ENCODE results near the gene KLHDC4.

Gene KLHDC4

GRCh38 chr16:87736008-87736382 lies 29.8 kb downstream of the KLHDC4 start:
- H3K36me3 ChIP-seq, result peaks cover 13 to 72% (median 18%) of the 10 kb centered on the region in 3 donors
- no peak for DNase-seq
- no peak overlapping the region for H3K27ac ChIP-seq
- no peak overlapping the region for H3K4me3 ChIP-seq
- no peaks in the 10 kb centered on the region for H3K27me3 ChIP-seq
- no peaks in the 10 kb centered on the region for H3K4me1 ChIP-seq
- TF ChIP-seq, protein P1, sequence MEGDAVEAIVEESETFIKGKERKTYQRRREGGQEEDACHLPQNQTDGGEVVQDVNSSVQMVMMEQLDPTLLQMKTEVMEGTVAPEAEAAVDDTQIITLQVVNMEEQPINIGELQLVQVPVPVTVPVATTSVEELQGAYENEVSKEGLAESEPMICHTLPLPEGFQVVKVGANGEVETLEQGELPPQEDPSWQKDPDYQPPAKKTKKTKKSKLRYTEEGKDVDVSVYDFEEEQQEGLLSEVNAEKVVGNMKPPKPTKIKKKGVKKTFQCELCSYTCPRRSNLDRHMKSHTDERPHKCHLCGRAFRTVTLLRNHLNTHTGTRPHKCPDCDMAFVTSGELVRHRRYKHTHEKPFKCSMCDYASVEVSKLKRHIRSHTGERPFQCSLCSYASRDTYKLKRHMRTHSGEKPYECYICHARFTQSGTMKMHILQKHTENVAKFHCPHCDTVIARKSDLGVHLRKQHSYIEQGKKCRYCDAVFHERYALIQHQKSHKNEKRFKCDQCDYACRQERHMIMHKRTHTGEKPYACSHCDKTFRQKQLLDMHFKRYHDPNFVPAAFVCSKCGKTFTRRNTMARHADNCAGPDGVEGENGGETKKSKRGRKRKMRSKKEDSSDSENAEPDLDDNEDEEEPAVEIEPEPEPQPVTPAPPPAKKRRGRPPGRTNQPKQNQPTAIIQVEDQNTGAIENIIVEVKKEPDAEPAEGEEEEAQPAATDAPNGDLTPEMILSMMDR (IDR thresholded peaks at IDR 0.05), result no peak
- no peaks in the 10 kb centered on the region for H3K9me3 ChIP-seq
- intact Hi-C loops (cut with DNase I; ENCODE audit: low total_unique reads), result no loop called here

DNA sequence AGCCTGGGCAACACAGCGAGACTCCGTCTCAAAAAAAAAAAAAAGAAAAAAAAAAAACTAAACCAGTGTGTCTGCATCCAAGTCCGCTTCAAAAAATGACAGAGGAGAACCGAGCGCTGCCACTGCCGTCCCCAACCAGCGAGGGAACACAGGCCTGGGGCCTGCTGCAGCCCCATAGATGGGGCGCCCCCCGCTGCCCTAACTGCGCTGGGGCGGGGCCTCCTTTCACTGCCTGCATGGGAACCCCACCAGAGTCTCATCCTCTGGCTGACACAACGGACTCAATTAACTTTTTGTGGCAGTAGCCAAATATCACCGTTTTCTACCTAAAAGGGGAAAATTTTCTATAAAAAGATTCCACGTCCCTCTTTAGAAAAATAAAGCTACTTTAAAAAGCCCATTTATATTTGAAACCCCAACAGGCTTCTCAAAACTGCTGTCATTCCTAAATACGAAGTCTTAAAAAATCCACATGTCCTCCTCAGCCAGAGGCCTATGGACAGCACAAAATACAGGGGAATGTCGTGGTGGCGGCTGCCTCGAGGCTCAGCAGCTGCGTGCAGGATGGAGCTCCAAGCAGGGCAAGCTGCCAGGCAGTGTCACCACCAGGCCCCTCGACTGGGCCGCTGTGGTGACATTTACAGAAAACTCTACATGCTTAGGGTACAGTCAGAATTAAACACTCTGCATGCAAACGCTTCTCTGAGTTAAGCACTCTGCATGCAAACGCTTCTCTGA lies 30.3 kb downstream of the KLHDC4 start:
- Histone ChIP-seq H3K4me1 (no peaks in the 10 kb centered on the region), H3K27ac (no peak overlapping the region), H3K36me3 (peaks cover 13 to 68% (median 14%) of the 10 kb centered on the region in 3 donors), H3K9me3 (no peaks in the 10 kb centered on the region), H3K27me3 (no peaks in the 10 kb centered on the region), H3K4me3 (no peak overlapping the region)
- TF ChIP-seq, protein P1 (IDR thresholded peaks at IDR 0.05), result no peak
- intact Hi-C loops (cut with DNase I; ENCODE audit: low total_unique reads), result no loop called here
- DNase-seq, result no peak

- H3K27ac ChIP-seq, result no peak overlapping the region
- DNase-seq, result no peak
- intact Hi-C loops (cut with DNase I; ENCODE audit: low total_unique reads), result no loop called here
- TF ChIP-seq, protein P1 (IDR thresholded peaks at IDR 0.05), result no peak
- no peaks in the 10 kb centered on the region for H3K9me3 ChIP-seq
- peaks cover 13 to 68% (median 19%) of the 10 kb centered on the region in 3 donors for H3K36me3 ChIP-seq
- H3K4me3 ChIP-seq, result no peak overlapping the region
- no peaks in the 10 kb centered on the region for H3K4me1 ChIP-seq
- no peaks in the 10 kb centered on the region for H3K27me3 ChIP-seq
Measured at GRCh38 chr16:87734644-87735043, 31.1 kb downstream of the KLHDC4 start.

DNA sequence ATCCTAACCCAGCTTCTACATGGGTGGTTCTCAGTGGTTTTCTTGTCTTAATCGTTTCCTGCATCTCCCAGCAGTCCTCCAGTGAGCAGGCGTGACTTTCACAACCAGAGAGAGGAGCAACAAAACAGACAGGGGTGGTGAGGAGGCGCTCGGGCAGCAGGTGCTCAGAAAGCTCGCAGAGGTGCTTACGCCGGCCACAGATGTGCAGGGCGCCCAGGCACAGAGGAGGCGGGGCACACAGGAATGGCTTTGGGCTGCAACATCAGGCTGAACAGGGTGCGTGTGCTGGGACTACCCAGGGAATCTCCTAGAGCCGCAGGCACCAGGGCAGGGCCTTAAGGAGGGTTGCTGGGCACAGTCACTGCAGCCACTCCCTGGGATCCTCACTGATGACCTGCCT lies 32.6 kb downstream of the KLHDC4 start:
- no peak for DNase-seq
- Histone ChIP-seq H3K36me3 (peaks cover 24 to 74% (median 31%) of the 10 kb centered on the region in 3 donors), H3K27ac (no peak overlapping the region), H3K4me1 (no peaks in the 10 kb centered on the region), H3K4me3 (no peak overlapping the region), H3K27me3 (no peaks in the 10 kb centered on the region), H3K9me3 (no peaks in the 10 kb centered on the region)
- intact Hi-C loops (cut with DNase I; ENCODE audit: low total_unique reads), result no loop called here
- TF ChIP-seq, protein P1 (IDR thresholded peaks at IDR 0.05), result no peak

DNA sequence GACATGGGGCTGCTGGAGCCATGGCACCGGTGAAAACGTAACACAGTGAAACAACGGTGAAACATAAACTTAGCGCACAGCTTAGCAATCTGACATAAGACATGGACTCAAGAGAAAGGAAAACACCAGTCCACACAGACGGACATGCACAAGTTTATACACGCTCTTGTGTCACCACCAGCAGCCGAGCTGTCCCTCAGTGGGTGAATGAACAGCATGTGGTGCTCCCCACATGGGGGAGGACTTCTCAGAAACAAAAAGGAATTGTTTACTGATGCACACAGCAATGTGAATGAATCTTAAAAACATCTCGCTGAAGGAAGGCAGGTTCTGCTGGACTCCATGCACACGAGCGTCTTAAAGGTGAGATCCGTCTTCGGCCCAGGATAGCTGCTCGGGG lies 34.2 kb downstream of the KLHDC4 start:
- Histone ChIP-seq H3K27ac (no peak overlapping the region), H3K27me3 (no peaks in the 10 kb centered on the region), H3K9me3 (no peaks in the 10 kb centered on the region), H3K4me3 (no peak overlapping the region), H3K4me1 (no peaks in the 10 kb centered on the region), H3K36me3 (peaks cover 23 to 68% (median 42%) of the 10 kb centered on the region in 3 donors)
- no peak for DNase-seq
- intact Hi-C loops (cut with DNase I; ENCODE audit: low total_unique reads), result no loop called here
- TF ChIP-seq, protein P1 (IDR thresholded peaks at IDR 0.05), result no peak
